Amniotic epithelial cell (primary cell): ENCODE results near the gene SNRPA.
"Not testable (repeated sequence)": the region's sequence is repeated elsewhere in the genome, so short reads cannot be mapped to it uniquely, and the experiment has no call there.

Experiments
- DNase-seq: peaks from one replicate; pipeline ENCODE4 v3.0.0-alpha.2; 2010; ENCODE audit warnings: low read depth

SNRPA gene

GRCh38 chr19:40745402-40745780 is 5.6 kb upstream of the SNRPA start:
- peak; percentile 86 for DNase-seq

GRCh38 chr19:40747536-40747935 is 3.5 kb upstream of the SNRPA start:
- DNase-seq: no peak

DNA sequence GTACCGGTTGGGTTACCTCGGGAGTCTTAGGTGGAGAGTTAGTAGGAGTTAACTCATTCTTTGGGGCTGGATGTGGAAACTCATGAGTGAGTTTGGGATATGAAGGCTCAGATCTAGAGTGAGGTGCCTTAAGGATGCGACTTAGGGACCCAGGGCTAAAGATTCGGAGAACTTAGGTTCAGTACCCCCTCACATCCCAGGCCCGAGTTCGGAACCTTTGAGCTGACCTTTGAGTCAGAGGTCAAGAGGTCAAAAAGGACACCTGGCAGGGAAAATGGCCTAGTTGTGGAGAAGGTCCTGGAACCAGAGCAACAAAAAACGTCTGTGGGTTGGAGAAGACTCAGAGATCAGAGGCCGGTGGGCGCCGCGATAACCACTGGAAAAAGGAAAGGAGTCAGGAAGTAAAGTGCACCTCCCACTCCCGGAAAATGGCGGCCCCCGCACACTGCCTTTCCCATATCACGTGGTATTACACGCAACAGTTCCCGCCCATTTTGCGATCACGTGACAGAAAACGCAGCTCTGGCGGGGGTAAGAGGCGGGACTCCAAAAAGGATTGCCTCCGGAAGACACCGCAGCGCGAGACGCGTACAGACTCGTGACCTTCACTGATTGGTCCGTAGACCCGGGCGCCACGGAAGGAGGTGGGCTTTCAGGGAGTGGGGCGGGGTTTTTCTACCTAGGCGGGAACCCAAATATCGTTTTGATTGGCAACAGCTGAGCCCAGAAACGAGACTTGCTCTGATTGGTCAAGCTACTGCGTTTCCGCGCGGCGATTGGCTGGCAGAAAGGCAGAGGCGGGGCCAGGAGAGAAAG is 737 bp upstream of the SNRPA start, which contains the start of gene ACTMAP:
Gene ACTMAP (minus strand): TSS at position 420 of the 816 bp plus-strand sequence. CDS start 674 bp downstream, outside the sequence.
- DNase-seq: peak; percentile 100

DNA sequence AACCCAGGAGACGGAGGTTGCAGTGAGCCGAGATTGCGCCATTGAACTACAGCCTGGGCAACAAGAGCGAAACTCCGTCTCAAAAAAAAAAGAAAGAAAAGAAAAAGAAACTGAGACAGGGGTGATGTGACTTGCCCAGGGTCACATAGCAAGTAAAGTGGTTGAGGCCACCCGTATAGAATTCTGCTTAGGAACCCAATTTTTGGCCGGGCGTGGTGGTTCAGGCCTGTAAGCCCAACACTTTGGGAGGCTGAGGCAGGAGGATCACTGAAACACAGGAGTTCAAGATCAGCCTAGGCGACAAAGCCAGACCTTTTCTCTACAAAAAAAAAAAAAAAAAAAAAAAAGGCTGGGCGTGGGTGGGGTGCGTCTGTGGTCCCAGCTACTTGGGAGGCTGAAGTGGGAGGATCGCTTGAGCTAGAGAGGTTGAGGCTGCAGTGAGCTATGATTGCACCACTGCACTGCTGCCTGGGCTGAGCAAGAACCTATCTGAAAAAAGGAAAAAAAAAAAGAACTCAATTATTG is 1.3 kb downstream of the SNRPA start:
- no peak for DNase-seq

DNA sequence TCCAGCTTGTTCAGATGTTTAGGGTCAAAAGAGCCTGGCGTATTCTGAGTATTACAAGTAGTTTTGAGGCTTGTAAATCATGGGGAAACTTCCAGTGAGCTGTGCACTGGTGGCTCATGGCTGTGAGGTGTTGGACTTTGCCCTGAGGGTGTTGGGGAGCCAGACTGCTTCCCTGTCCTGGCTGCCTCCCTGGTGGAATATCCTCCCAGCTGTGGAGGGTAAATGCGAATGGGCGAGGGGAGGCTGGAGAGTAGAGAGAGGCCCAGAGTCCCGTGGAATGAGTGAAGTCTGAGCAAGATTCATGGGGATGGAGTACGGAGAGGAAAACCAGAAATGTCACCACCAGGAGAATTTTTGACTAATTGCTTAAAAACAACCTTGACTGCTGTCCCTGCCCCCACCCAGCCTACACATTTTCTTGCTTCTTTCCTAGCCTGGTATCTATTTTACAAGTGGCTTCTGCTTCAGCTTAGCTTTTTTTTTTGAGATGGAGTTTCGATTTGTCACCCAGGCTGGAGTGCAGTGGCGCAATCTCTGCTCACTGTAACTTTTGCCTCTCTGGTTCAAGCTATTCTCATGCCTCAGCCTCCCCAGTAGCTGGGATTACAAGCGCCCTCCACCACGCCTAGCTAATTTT is 3.7 kb downstream of the SNRPA start:
- peak; percentile 77 for DNase-seq

DNA sequence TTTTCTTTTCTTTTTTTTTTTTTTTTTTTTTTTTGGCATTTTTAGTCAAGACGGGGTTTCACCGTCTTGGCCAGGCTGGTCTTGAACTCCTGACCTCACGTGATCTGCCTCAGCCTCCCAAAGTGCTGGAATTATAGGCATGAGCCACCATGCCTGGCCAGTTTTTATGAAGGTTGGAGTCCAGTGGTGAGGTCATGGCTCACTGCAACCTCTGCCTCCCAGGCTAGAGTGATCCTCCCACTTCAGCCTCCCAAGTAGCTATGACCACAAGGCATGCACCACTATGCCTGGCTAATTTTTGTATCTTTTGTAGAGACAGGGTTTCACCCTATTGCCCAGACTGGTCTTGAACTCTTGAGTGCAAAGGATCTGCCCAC is 4.2 kb downstream of the SNRPA start:
- no peak for DNase-seq

GRCh38 chr19:40755791-40756190 is 4.8 kb downstream of the SNRPA start:
- no peak for DNase-seq

DNA sequence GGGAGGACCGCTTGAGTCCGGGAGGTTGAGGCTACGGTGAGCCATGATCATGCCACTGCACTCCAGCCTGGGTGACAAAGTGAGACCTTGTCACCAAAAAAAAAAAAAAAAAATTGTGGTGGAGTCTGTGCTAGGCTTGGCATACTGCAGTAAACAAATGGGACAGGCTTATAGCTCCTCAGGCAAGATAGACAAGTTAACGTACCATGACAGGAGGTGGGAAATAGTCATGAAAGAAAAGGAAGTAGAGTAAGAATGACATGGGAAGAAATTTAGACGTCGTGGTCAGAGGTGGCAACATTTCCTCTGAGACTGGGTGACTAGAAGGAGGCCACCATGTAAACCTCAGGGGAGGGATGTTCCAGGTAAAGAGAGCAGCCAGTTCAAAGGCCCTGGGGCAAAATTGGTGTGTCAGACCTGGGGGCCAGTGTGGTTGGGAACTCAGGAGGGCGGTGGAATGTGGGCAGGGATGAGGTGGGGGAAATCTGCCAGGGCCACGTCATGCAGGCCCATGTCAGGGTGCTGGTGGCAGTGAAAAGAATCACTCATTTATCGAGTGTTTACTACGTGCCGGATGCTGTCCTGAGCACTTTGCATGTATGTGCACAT is 5.6 kb downstream of the SNRPA start:
- DNase-seq: no peak

GRCh38 chr19:40758491-40758890 is 7.5 kb downstream of the SNRPA start:
- DNase-seq: no peak

DNA sequence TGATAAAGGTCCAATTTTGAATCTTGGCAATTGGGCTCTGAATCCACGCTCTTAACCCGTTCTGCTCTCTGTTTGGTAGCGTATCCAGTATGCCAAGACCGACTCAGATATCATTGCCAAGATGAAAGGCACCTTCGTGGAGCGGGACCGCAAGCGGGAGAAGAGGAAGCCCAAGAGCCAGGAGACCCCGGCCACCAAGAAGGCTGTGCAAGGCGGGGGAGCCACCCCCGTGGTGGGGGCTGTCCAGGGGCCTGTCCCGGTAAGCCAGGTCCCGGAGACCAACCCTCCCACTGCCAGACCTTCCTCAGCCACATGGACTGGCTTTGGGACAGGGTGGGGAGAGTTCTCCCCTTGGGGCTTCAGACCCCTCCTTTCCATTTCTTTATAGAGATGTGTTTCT is 8.3 kb downstream of the SNRPA start:
- DNase-seq: no peak

DNA sequence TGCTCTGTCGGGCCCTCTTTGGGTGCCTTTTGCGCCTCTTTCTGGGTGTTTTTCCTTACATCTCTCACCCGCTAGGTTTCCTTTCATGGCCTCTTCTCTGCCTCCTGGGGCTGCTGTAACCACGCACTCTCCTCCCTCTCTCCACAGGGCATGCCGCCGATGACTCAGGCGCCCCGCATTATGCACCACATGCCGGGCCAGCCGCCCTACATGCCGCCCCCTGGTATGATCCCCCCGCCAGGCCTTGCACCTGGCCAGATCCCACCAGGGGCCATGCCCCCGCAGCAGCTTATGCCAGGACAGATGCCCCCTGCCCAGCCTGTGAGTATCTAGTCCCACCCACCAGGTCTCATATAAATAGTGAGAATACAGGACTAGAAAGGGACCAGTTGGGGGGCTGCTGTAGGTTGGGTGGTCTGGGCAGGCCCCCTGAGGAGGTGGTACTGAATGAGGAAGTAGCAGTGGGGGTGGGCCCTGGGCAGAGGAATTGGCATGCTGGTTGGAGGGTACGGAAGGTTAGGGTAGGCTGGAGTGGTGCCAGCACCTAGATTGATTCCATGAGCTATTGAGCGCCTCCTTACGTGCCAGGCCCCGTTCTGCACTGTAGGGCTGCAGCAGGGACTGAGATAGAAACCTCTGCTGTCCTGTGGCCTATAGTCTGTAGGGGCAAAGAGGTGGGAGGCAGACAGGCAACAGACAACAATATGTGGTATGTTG is 11.9 kb downstream of the SNRPA start:
- no peak for DNase-seq

GRCh38 chr19:40763526-40763925 is 12.5 kb downstream of the SNRPA start:
- DNase-seq: no peak

DNA sequence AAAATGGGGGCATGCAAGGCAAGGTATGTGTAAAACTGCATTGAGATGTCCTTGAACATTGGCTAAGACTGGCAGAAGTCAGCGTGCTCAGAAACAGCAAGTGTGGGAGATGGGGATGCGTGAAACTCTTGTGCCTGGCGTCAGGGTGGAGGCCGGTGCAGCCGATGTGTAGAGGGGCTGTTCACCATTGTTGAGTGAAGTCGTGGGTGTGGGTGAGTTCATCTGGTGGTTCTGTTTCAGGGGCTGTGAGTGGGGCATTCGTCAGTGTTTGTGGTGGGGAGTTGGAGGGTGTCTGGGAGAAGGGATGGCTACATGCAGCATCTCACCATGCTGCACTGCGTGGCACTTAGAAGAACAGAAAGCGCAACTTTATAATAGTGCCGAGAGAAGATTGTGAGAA is 13.0 kb downstream of the SNRPA start:
- no peak for DNase-seq

GRCh38 chr19:40766385-40766784 is 15.4 kb downstream of the SNRPA start:
- not testable (repeated sequence) for DNase-seq

DNA sequence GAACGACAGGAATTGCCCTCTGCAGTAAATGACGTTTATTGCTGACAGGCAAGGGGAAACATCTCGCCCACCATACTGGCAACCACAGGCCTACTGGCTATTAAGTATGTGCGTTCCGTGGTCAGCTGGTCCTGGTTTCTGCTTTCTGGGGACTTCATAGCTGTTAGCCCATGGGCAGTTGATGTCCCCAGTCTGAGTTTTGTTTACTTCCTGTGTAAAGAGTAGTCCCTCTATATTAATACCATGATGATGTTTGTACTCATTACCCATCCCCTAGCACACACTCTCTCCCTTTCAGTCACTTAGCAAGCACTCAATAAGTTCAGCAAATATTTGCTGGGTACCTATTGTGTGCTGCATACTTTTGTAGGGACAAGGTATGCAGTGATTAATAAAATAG is 17.9 kb downstream of the SNRPA start:
- DNase-seq: no peak

GRCh38 chr19:40771101-40771862 is 20.3 kb downstream of the SNRPA start:
- DNase-seq: not testable (repeated sequence)

DNA sequence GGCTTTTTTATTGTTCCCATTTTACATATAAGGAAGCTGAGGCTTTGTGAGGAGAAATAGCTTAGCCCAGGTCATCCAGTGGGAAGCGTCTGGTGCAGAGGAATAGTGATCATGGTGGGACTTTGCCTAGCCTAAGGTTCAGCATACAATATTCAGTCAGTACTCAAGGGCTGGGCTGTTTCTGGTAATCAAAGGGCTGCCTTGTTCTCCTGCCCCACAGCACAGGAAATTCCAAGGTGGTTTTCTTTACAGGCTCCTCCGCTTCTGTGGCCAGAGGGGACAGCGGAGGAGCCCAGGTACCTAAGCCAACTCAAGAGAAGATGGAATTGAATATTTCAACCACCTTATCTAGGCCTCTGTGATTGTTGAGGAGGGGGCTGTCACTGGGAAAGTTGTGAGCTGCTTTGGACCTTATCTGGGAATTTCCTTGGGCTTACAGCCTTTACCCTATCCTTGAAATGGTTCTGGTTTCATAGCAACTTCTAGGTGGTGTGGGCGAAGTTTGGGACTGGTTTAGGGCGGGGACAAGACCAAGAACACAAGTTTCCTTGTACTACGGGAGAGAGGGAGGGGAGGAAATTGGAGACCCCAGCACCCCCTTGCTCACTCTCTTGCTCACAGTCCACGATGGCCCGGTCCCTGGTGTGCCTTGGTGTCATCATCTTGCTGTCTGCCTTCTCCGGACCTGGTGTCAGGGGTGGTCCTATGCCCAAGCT is 24.1 kb downstream of the SNRPA start, which contains the start of gene MIA:
Gene MIA (plus strand): TSS at position 606 of the 716 bp plus-strand sequence. CDS start 22 bp downstream, at position 628.
- DNase-seq: no peak

DNA sequence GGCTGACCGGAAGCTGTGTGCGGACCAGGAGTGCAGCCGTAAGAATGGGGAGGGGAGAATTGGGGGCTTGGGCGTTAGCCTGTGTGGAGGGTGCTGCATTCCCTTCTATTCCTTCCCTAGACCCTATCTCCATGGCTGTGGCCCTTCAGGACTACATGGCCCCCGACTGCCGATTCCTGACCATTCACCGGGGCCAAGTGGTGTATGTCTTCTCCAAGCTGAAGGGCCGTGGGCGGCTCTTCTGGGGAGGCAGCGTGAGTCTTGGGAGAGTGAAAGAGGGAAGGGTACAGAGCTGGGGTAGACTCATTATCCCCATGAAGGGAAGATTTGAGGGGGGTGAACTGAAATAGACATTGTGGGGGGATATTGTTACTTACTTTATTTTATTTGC is 24.6 kb downstream of the SNRPA start:
- no peak for DNase-seq

DNA sequence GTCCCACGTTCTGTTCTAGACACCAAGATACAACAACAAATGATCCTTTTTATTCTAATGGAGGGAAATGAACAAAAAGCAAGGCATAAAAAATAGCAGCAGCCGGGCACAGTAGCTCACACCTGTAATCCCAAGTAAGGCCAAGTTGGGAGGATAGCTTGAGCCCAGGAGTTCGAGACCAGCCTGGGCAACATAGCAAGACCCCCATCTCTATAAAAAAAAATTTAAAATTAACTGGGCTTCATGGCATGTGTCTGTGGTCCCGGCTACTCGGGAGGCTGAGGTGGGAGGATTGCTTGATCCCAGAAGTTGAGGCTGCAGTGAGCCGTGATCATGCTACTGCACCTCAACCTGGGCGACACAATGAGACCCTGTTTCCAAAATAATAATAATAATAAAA is 25.4 kb downstream of the SNRPA start:
- DNase-seq: no peak

GRCh38 chr19:40776932-40777644 is 26.1 kb downstream of the SNRPA start:
- peak; percentile 89 for DNase-seq
